Endothelial cell of umbilical vein (primary cell): ENCODE data around the gene PCYT1B. TPM values are rescaled to one million over a fixed set of nuclear protein-coding genes. Genes with fewer than 3 reads are reported as not detected.

Experiments used
- BruUV-seq: library from RNA; stranded (reverse); fragments of 400-500 nt; replicated peaks from 2 replicates; lab custom pipeline; 2021; lab: Mats Ljungman, UMichigan
- CTCF ChIA-PET: fragments of 300-600, 350-600 bp; sonication (Branson Sonifier 250); formaldehyde crosslinking; loops from one replicate; lab custom pipeline; 2021; ENCODE audit warnings: antibody characterized with exemption, inconsistent platforms; lab: Charles Lee
- POLR2A ChIA-PET: fragments of 300-600, 350-600 bp; sonication (Branson Sonifier 250); formaldehyde crosslinking; loops from one replicate; lab custom pipeline; 2021; ENCODE audit warnings: antibody characterized with exemption, inconsistent platforms; lab: Charles Lee
- DNase-seq: peaks from one replicate; pipeline ENCODE4 v3.0.0-alpha.2; 2011; ENCODE audit warnings: low read depth, low spot score
- FAIRE-seq: peaks from 2 replicates; lab custom pipeline; 2011; peaks lifted over from hg19 to GRCh38; lab: Jason Lieb, UNC
- H2AFZ ChIP-seq: 2 replicates; pipeline ENCODE4 v1.6.0; 2012; ENCODE audit warnings: low read depth, low read length, control low read depth, inconsistent platforms
- H3K27ac ChIP-seq: 2 replicates; pipeline ENCODE4 v1.5.1; 2011; ENCODE audit warnings: low read depth, mild to moderate bottlenecking, control low read depth, low read length, moderate library complexity; ENCODE audit not compliant: insufficient read depth
- H3K27me3 ChIP-seq, 2 experiments: 2 replicates each; pipeline versions ENCODE4 v1.6.0 to v1.6.1; 2011; ENCODE audit warnings: low read length in 2 of 2, mixed read lengths in 1 of 2; ENCODE audit not compliant: control insufficient read depth in 2 of 2, insufficient read depth in 2 of 2
- H3K36me3 ChIP-seq, 2 experiments: 2 replicates in 1 of 2; 3 replicates in 1 of 2; pipeline ENCODE4 v1.5.1; 2011; ENCODE audit warnings: low read length in 2 of 2, mild to moderate bottlenecking in 1 of 2, moderate library complexity in 1 of 2; ENCODE audit not compliant: control insufficient read depth in 2 of 2, insufficient read depth in 2 of 2; ENCODE audit errors: extremely low read depth in 1 of 2
- H3K4me1 ChIP-seq: 3 replicates; pipeline ENCODE4 v1.5.1; 2011; ENCODE audit warnings: mild to moderate bottlenecking, low read length; ENCODE audit not compliant: control insufficient read depth, insufficient read depth; ENCODE audit errors: extremely low read depth
- H3K4me2 ChIP-seq: 2 replicates; pipeline ENCODE4 v1.6.1; 2011; ENCODE audit warnings: low read length, control low read depth, mixed read lengths; ENCODE audit not compliant: insufficient read depth
- H3K4me3 ChIP-seq, 3 experiments: fragments of 200-600 bp in 1 of 3; sonication (generic), shearing (Covaris generic) in 1 of 3; replicated peaks in 1 of 3; 2 replicates each; pipeline ENCODE4 v1.5.1; 2011 to 2016; ENCODE audit warnings: control low read depth in 3 of 3, low read length in 3 of 3, mild to moderate bottlenecking in 2 of 3, inconsistent platforms in 1 of 3, low read depth in 1 of 3, moderate library complexity in 1 of 3; ENCODE audit not compliant: insufficient read depth in 1 of 3
- H3K79me2 ChIP-seq: 2 replicates; pipeline ENCODE4 v1.6.0; 2012; ENCODE audit warnings: low read length, inconsistent platforms; ENCODE audit not compliant: control insufficient read depth, insufficient read depth
- H3K9ac ChIP-seq: replicated peaks from 2 replicates; pipeline ENCODE3; 2011; ENCODE audit warnings: low read length, control low read depth; ENCODE audit not compliant: insufficient read depth; ENCODE audit errors: extremely low read depth
- H3K9me1 ChIP-seq: replicated peaks from 3 replicates; pipeline ENCODE4 v1.6.0; 2011; ENCODE audit warnings: mild to moderate bottlenecking, low read length; ENCODE audit not compliant: control insufficient read depth, insufficient read depth; ENCODE audit errors: extremely low read depth
- H3K9me3 ChIP-seq: replicated peaks from 2 replicates; pipeline ENCODE4 v1.5.1; 2012; ENCODE audit warnings: low read length, inconsistent platforms; ENCODE audit not compliant: control insufficient read depth, insufficient read depth
- H4K20me1 ChIP-seq: replicated peaks from 2 replicates; pipeline ENCODE3; 2011; ENCODE audit warnings: mild to moderate bottlenecking, low read length; ENCODE audit not compliant: control insufficient read depth, insufficient read depth; ENCODE audit errors: extremely low read depth
- FOS ChIP-seq: IDR thresholded peaks from 2 replicates; pipeline ENCODE4 v1.6.1; 2011; ENCODE audit warnings: mild to moderate bottlenecking, low read length, moderate library complexity, borderline replicate concordance; ENCODE audit not compliant: insufficient read depth
- GATA2 ChIP-seq: IDR thresholded peaks from 2 replicates; pipeline ENCODE4 v1.7.0; 2011; ENCODE audit warnings: low read depth, mild to moderate bottlenecking, moderate library complexity, mixed read lengths, low read length; ENCODE audit not compliant: insufficient read length, insufficient read depth
- JUN ChIP-seq: IDR thresholded peaks from 2 replicates; pipeline ENCODE4 v1.6.1; 2011; ENCODE audit warnings: borderline replicate concordance, low read depth; ENCODE audit not compliant: insufficient read length, insufficient read depth
- MYC ChIP-seq: IDR thresholded peaks from one replicate; pipeline ENCODE4 v1.6.1; 2011; ENCODE audit warnings: mild to moderate bottlenecking, low read depth, low read length
- POLR2A ChIP-seq: IDR thresholded peaks from 2 replicates; pipeline ENCODE4 v1.6.1; 2012; ENCODE audit warnings: low read depth, mild to moderate bottlenecking, control low read depth, low read length
- POLR2AphosphoS5 ChIP-seq: IDR thresholded peaks from 2 replicates; pipeline ENCODE4 v1.6.1; 2012; ENCODE audit warnings: low read depth, mild to moderate bottlenecking, control low read depth, low read length, moderate library complexity; ENCODE audit not compliant: insufficient read depth
- dilution Hi-C: fragments of 300-500 bp; cut with MboI; formaldehyde crosslinking; loops from one replicate; pipeline ENCODE4 v1.15.0; 2019; ENCODE audit warnings: low sequenced_read_pairs; ENCODE audit not compliant: extremely low pct_ligation_motif_present
- intact Hi-C: fragments of 100-400 bp; cut with micrococcal nuclease; formaldehyde crosslinking; loops from one replicate; pipeline ENCODE4 v1.10.0; 2022
- polyA plus RNA-seq, 4 experiments: library from polyadenylated mRNA; depleted of rRNA in 3 of 4; stranded (reverse) in 3 of 4; unstranded in 1 of 4; fragments of >200 nt; gene quantifications; 2 replicates each; pipeline versions ENCODE4 v1.2.1 to v1.2.3, GENCODE V29; 2011 to 2012; ENCODE audit warnings: missing spikeins in 1 of 4
- total RNA-seq: library from RNA; stranded (reverse); gene quantifications from 2 replicates; pipeline ENCODE4 v1.2.3, GENCODE V29; 2021
- TF ChIP-seq, protein P1 (sequence below), 2 donors: IDR thresholded peaks; 1 replicate in 1 of 2; 2 replicates in 1 of 2; pipeline ENCODE4 v1.5.1; 2011; ENCODE audit warnings: low read length in 2 of 2, mild to moderate bottlenecking in 2 of 2, moderate library complexity in 2 of 2, control low read depth in 1 of 2, inconsistent platforms in 1 of 2, low read depth in 1 of 2; ENCODE audit not compliant: insufficient read depth in 1 of 2; ENCODE audit errors: extremely low read depth in 1 of 2
- TF ChIP-seq, protein P2 (sequence below): IDR thresholded peaks from 2 replicates; pipeline ENCODE4 v1.6.1; 2011; ENCODE audit not compliant: insufficient read depth, insufficient read length

Gene PCYT1B
- total and polyA plus RNA-seq, 2 donors (not counting 3 experiments of a cell fraction or from before 2014, with no cell fraction given) = 0.33 to 1.3 TPM

DNA sequence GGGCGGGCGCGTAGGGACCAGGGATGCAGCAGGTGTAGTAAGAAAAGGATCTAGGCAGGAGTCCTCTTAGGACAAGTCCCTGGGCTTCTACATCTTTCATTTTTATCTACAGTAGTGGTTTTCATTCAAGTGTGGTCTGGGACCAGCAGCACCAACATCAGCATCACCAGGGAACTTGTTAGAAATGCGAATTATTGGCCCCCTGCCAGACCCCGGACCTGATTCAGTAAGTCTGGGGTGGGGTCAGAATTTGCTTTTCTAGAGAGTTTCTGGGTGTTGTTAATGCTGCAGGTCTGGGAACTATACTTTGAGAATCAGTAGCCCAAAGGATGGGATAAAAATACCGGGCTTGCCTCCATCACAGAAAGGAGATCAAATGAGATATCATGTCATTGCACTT, 1.3 kb upstream of the PCYT1B start:
- intact Hi-C loops (loop anchor here (10.0 kb wide), 1 partner anchor 254 kb away; no protein-coding TSS in a partner anchor), dilution Hi-C loops (no loop called here)
- H3K9me3 ChIP-seq = no peaks in the 10 kb centered on the region
- no peak overlapping the region for H3K9ac ChIP-seq
- H3K4me3 ChIP-seq = no peak overlapping the region
- no peaks in the 10 kb centered on the region for H4K20me1 ChIP-seq
- CTCF ChIA-PET = no interaction called here
- no peak for TF ChIP-seq JUN
- no peak for TF ChIP-seq POLR2A
- TF ChIP-seq, protein P1, sequence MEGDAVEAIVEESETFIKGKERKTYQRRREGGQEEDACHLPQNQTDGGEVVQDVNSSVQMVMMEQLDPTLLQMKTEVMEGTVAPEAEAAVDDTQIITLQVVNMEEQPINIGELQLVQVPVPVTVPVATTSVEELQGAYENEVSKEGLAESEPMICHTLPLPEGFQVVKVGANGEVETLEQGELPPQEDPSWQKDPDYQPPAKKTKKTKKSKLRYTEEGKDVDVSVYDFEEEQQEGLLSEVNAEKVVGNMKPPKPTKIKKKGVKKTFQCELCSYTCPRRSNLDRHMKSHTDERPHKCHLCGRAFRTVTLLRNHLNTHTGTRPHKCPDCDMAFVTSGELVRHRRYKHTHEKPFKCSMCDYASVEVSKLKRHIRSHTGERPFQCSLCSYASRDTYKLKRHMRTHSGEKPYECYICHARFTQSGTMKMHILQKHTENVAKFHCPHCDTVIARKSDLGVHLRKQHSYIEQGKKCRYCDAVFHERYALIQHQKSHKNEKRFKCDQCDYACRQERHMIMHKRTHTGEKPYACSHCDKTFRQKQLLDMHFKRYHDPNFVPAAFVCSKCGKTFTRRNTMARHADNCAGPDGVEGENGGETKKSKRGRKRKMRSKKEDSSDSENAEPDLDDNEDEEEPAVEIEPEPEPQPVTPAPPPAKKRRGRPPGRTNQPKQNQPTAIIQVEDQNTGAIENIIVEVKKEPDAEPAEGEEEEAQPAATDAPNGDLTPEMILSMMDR (IDR thresholded peaks at IDR 0.05; ENCODE audit: extremely low read depth in 1 of 2, insufficient read depth in 1 of 2, low read depth in 1 of 2, low read length in 2 of 2) = no peak
- TF ChIP-seq FOS = no peak
- TF ChIP-seq GATA2 = no peak
- TF ChIP-seq MYC = no peak
- TF ChIP-seq, protein P2, sequence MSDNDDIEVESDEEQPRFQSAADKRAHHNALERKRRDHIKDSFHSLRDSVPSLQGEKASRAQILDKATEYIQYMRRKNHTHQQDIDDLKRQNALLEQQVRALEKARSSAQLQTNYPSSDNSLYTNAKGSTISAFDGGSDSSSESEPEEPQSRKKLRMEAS = no peak
- no peak for TF ChIP-seq POLR2AphosphoS5
- no TSS peak for BruUV-seq
- peaks cover 5% of the 10 kb centered on the region for H3K4me1 ChIP-seq
- FAIRE-seq (no peak), DNase-seq (no peak)
- H3K79me2 ChIP-seq = no peaks in the 10 kb centered on the region
- no peaks in the 10 kb centered on the region for H3K9me1 ChIP-seq
- H3K36me3 ChIP-seq = no peaks in the 10 kb centered on the region
- no peak overlapping the region for H2AFZ ChIP-seq
- H3K27me3 ChIP-seq = peaks cover 0 to 4% of the 10 kb centered on the region in 2 experiments
- no peak overlapping the region for H3K4me2 ChIP-seq
- H3K27ac ChIP-seq = no peak overlapping the region
- POLR2A ChIA-PET = no interaction called here
